Heart left ventricle (tissue), 16 donors: ENCODE results near the gene NCSTN. TPM values are rescaled to one million over a fixed set of nuclear protein-coding genes. Genes with fewer than 3 reads are reported as not detected.

Source experiments
- ATAC-seq, 4 donors: fragments of 200-7000 bp; cut with Tn5 transposase; one replicate each; pipeline ENCODE4 v1.9.1; 2020 to 2022; ENCODE audit warnings: moderate library complexity in 4 of 4, mild to moderate bottlenecking in 3 of 4, moderate number of reproducible peaks in 1 of 4
- DNase-seq, 5 donors: peaks; one replicate each; pipeline ENCODE4 v3.0.0-alpha.2; 2020
- H3K27ac ChIP-seq, 12 donors: fragments of 200-600 bp; sonication (generic) in 4 of 12; one replicate each; pipeline versions ENCODE4 v1.5.0 to v1.8.0; 2016 to 2022; ENCODE audit warnings: mild to moderate bottlenecking in 2 of 12
- H3K27me3 ChIP-seq, 9 donors: fragments of 200-600 bp; sonication (generic) in 2 of 9; one replicate each; pipeline versions ENCODE4 v1.5.1 to v1.8.0; 2016 to 2022; ENCODE audit warnings: mild to moderate bottlenecking in 3 of 9
- H3K36me3 ChIP-seq, 9 donors: fragments of 200-600 bp; sonication (generic) in 2 of 9; one replicate each; pipeline versions ENCODE4 v1.5.0 to v1.8.0; 2018 to 2022; ENCODE audit warnings: mild to moderate bottlenecking in 2 of 9
- H3K4me1 ChIP-seq, 12 donors: fragments of 200-600 bp; sonication (generic) in 4 of 12; one replicate each; pipeline versions ENCODE4 v1.5.0 to v1.8.0; 2016 to 2022; ENCODE audit warnings: mild to moderate bottlenecking in 3 of 12
- H3K4me3 ChIP-seq, 12 donors: fragments of 200-600 bp; sonication (generic) in 4 of 12; one replicate each; pipeline versions ENCODE4 v1.5.0 to v1.8.0; 2017 to 2022; ENCODE audit warnings: mild to moderate bottlenecking in 9 of 12, moderate library complexity in 4 of 12
- H3K9me3 ChIP-seq, 12 donors: fragments of 200-600 bp; sonication (generic) in 4 of 12; one replicate each; pipeline versions ENCODE4 v1.5.0 to v1.8.0; 2016 to 2022; ENCODE audit warnings: mild to moderate bottlenecking in 1 of 12
- POLR2A ChIP-seq, 2 donors: fragments of 450-650 bp; IDR thresholded peaks; one replicate each; pipeline ENCODE4 v1.6.1; 2017; ENCODE audit warnings: antibody characterized with exemption in 2 of 2, mild to moderate bottlenecking in 2 of 2, moderate library complexity in 2 of 2
- WGBS, 4 donors: extraction: QIAGEN DNeasy Blood & Tissue Kit in 2 of 4; methylation state at CpG; one replicate each; pipeline versions ENCODE4 v1.1.5 to v1.1.7; 2013 to 2018; 5-methylcytosine and 5-hydroxymethylcytosine counted together
- intact Hi-C, 10 donors: fragments of 100-400 bp; cut with DNase I; formaldehyde crosslinking; loops; one replicate each; pipeline versions ENCODE4 v1.11.1 to v1.14.2; 2022
- polyA plus RNA-seq, 2 donors: library from polyadenylated mRNA; stranded (reverse); fragments of 200-250 nt; gene quantifications; one replicate each; pipeline ENCODE4 v1.2.3, GENCODE V29; 2013
- total RNA-seq, 9 donors: library from RNA; depleted of rRNA in 2 of 9; stranded (reverse); fragments of >200 nt in 2 of 9; fragmentation: NEBNext Ultra II Directional in 3 of 9; extraction: Animal tissue kit (Norgen Biotek cat#: 25700) in 3 of 9; gene quantifications; one replicate each; pipeline versions ENCODE4 v1.1.0 to v1.2.4, GENCODE V29; 2016 to 2023
- TF ChIP-seq, protein P1 (sequence below), 12 donors: fragments of 200-600 bp; sonication (generic) in 4 of 12; IDR thresholded peaks; one replicate each; pipeline versions ENCODE4 v1.5.0 to v1.8.0; 2018 to 2022; ENCODE audit warnings: antibody characterized with exemption in 12 of 12, mild to moderate bottlenecking in 5 of 12
- donor health status: ischemic (EF 13 %, LVEDD 7.1; RV severe dilation, severe dysfunction).
- donor health status: healthy with polysubstance abuse.
- donor health status: DM: no; HTN: yes; CAD: no.
- donor health status: DM: no; HTN: no; CAD: no.
- donor health status: ischemic (EF 25% LVEDD 6.9; RV normal size, moderate dysfunction).
- donor health status: ischemic (EF 25% LVEDD 5.7; RV mildly dilated, moderate dysfunction).
- donor health status: healthy.
- donor health status: DM: yes; HTN: yes; CAD: no.
- donor health status: ischemic (EF 35%, LVEDD 5.7; RV mildly dilated, moderate dysfunction).
- donor health status: nonischemic (EF 11% LVEDD 7.7; RV severe dilation, severe dysfunction).
- donor health status: DM: yes; HTN: yes; CAD: no.
- donor health status: PGD.
- donor health status: ischemic (EF 29% LVEDD 5.4; RV normal size, mild dysfunction).
- donor health status: nonischemic (EF 23%, LVEDD 6.1; RV moderate dilation, normal function).

NCSTN gene
- total and polyA plus RNA-seq, 11 donors = 47.3 to 101 (median 70.8) TPM

DNA sequence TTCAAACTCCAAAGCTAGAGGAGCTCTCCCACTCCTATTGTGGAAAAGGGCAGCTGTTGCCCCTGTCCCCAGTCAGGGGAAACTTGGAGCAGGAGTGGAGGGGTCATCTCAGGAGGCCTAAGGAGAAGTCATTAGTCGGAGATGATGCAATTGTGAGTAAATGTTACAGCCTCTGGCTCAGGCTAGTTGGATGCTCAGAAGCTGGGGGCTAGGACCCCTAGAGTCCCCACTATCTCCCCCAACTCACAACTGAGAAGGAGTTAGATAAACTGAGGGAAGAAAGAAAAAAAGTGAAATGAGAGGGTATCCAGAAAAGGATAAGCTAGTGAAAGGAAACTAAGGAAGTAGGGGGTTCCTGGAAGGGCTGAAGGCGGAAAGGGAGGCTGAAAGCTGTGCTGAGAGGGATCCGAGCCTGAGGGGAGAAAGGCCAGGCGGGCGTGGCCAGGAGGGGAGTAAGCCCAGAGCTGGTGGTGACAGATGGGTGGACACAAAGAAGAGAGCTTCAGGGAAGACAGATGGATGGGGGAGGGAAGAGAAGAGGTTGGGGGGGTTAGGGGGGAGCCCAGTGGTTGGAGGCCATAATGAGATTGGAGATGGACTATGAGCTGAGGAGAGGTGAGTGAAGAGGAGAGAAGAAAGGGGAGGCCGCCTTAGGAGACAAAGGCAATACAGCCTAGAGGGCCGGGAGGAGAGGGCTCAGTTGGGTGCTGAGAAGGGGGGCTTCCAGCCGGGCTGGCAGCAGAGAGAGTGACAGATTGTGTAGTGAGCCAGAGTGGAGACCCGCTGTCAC, 19.2 kb downstream of the NCSTN start:
- intact Hi-C loops = no loop called here
- DNase-seq (no peak), ATAC-seq (no peak)
- WGBS, 4 donors = 72 to 80% (median 75%) methylated on average over 9 of the region's 9 CpGs
- Histone ChIP-seq H3K27ac (no peak overlapping the region), H3K4me3 (no peak overlapping the region), H3K36me3 (peaks cover 0 to 41% (median 28%) of the 10 kb centered on the region in 9 donors), H3K9me3 (no peaks in the 10 kb centered on the region), H3K4me1 (no peaks in the 10 kb centered on the region), H3K27me3 (no peaks in the 10 kb centered on the region)
- TF ChIP-seq, protein P1, sequence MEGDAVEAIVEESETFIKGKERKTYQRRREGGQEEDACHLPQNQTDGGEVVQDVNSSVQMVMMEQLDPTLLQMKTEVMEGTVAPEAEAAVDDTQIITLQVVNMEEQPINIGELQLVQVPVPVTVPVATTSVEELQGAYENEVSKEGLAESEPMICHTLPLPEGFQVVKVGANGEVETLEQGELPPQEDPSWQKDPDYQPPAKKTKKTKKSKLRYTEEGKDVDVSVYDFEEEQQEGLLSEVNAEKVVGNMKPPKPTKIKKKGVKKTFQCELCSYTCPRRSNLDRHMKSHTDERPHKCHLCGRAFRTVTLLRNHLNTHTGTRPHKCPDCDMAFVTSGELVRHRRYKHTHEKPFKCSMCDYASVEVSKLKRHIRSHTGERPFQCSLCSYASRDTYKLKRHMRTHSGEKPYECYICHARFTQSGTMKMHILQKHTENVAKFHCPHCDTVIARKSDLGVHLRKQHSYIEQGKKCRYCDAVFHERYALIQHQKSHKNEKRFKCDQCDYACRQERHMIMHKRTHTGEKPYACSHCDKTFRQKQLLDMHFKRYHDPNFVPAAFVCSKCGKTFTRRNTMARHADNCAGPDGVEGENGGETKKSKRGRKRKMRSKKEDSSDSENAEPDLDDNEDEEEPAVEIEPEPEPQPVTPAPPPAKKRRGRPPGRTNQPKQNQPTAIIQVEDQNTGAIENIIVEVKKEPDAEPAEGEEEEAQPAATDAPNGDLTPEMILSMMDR (IDR thresholded peaks at IDR 0.05) = no peak
- no peak for TF ChIP-seq POLR2A (IDR thresholded peaks at IDR 0.05)

DNA sequence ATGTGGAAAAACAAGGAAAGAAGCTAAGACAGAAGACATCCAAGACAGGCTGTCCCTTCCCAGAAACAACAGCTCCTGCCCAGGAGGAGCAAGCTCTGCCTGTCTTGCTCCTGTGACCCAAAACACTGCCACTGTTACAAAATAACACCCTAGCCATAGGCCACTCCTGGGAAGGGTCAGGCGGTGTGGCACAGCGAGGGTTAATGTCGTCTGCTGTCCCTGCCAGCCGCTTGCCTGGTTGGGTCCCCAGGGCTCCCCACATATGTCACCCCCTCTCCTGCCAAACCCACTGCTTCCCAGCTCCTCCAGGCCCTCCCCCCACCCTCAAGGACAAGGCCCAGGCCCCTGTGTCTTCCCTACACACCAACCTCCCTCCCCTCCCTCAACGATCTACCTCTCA, 19.8 kb downstream of the NCSTN start:
- intact Hi-C loops = no loop called here
- ATAC-seq (no peak), DNase-seq (no peak)
- TF ChIP-seq, protein P1 (IDR thresholded peaks at IDR 0.05) = no peak
- TF ChIP-seq POLR2A (IDR thresholded peaks at IDR 0.05) = no peak
- Histone ChIP-seq H3K36me3 (peaks cover 0 to 34% (median 21%) of the 10 kb centered on the region in 9 donors), H3K4me3 (no peak overlapping the region), H3K27ac (no peak overlapping the region), H3K9me3 (no peaks in the 10 kb centered on the region), H3K27me3 (peaks cover 0 to 4% (median 0%) of the 10 kb centered on the region in 9 donors), H3K4me1 (no peaks in the 10 kb centered on the region)
- 49 to 54% (median 51%) methylated on average over 5 of the region's 5 CpGs for WGBS, 4 donors

DNA sequence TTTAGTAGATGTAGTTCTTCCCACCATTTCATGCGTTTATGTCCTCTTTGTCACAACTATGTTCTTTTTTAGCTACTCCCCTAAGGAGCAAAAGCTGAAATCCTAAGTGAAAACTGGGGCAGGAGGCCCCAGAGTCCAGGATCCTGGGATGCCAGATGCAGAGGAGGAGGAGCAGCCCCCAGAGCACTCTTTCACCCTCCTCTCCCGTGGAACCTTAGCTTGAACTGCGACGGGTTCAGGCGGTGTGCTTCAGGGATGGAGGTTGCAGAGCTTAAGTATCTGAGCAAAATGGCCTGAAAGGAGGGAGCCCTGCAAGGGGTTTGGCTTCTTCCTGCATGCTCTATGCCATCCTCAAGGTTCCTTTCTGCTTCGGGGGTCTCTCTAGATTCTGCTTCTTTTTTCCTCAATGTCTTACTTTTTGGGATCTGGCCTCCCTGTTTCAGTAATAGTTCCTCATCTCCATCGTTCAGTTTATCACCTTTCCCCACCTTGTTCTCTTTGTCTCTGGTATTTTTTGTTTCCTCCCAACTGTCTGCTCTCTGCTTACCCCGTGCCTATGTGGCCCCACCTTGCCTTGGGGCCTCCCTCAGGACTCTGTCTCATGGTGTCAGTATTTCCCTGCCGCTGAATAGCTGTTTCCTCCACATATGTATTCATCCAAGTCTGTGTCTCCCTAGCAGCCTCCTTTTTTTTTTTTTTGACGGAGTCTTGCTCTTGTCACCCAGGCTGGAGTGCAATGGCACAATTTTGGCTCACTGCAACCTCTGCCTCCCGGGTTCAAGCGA, 21.0 kb downstream of the NCSTN start:
- no peak for ATAC-seq
- Histone ChIP-seq H3K4me3 (no peak overlapping the region), H3K36me3 (peaks cover 0 to 23% (median 10%) of the 10 kb centered on the region in 9 donors), H3K27me3 (peaks cover 0 to 4% (median 0%) of the 10 kb centered on the region in 9 donors), H3K27ac (no peak overlapping the region), H3K4me1 (no peaks in the 10 kb centered on the region), H3K9me3 (no peaks in the 10 kb centered on the region)
- intact Hi-C loops = no loop called here
- WGBS, 4 donors = 69 to 74% (median 72%) methylated on average over 12 of the region's 12 CpGs
- TF ChIP-seq, protein P1 (IDR thresholded peaks at IDR 0.05) = no peak
- TF ChIP-seq POLR2A (IDR thresholded peaks at IDR 0.05) = no peak
- DNase-seq = no peak

DNA sequence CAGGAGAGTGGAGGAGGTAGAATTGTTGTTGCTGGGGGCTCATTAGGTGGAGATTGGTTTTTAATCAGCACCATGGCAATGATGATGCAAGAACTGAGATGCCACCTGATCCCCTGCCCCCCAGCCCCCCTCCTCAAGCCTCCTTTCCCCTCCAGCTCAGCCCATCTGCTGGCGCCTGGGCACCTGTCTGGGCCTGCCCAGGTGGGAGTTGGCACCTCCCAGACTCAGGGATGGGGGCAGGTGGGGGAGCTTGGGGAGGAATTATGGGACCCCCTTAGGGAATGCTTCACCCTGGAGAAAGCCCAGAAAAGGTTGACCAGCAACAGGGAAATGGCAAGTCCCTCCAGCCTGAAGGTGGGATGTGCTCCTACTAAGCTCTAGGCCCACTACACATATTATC, 22.1 kb downstream of the NCSTN start:
- H3K4me3 ChIP-seq = no peak overlapping the region
- H3K9me3 ChIP-seq = no peaks in the 10 kb centered on the region
- peaks cover 0 to 14% (median 0%) of the 10 kb centered on the region in 9 donors for H3K36me3 ChIP-seq
- DNase-seq (no peak), ATAC-seq (no peak)
- TF ChIP-seq, protein P1 (IDR thresholded peaks at IDR 0.05) = no peak
- no peak for TF ChIP-seq POLR2A (IDR thresholded peaks at IDR 0.05)
- 91 to 100% (median 100%) methylated on average over 1 of the region's 1 CpG for WGBS, 4 donors
- intact Hi-C loops = no loop called here
- peaks cover 0 to 6% (median 0%) of the 10 kb centered on the region in 9 donors for H3K27me3 ChIP-seq
- H3K4me1 ChIP-seq = no peaks in the 10 kb centered on the region
- H3K27ac ChIP-seq = no peak overlapping the region
